HG03135 (cell line): Measurements from ENCODE around the gene ZNF581.

Experiments used
- ATAC-seq: cut with Tn5 transposase; IDR thresholded peaks from one replicate; pipeline ENCODE4 v1.9.1; 2021; ENCODE audit warnings: mild to moderate bottlenecking, moderate library complexity; ENCODE audit not compliant: unreplicated experiment

Gene ZNF581

DNA sequence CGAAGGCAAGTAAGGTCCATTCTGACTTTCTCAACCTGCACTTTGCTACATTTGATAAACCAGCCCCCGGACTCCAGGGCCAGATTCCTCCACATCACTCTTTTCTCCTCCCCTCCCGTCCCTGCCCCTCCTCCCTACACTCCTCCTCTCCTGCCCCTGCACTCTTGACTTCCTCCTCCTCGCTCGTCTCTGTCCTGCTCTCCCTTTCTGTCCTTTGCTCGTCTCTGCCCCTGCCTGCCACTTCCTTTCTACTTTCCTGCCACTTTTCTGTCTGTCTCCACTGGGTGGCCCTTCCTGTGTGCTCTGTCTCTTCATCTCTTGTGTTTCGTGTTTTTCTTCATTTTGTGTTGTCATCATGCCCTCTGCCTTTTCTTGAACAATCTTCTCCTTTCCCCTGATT is 18.4 kb downstream of the ZNF581 start:
- ATAC-seq: no peak

DNA sequence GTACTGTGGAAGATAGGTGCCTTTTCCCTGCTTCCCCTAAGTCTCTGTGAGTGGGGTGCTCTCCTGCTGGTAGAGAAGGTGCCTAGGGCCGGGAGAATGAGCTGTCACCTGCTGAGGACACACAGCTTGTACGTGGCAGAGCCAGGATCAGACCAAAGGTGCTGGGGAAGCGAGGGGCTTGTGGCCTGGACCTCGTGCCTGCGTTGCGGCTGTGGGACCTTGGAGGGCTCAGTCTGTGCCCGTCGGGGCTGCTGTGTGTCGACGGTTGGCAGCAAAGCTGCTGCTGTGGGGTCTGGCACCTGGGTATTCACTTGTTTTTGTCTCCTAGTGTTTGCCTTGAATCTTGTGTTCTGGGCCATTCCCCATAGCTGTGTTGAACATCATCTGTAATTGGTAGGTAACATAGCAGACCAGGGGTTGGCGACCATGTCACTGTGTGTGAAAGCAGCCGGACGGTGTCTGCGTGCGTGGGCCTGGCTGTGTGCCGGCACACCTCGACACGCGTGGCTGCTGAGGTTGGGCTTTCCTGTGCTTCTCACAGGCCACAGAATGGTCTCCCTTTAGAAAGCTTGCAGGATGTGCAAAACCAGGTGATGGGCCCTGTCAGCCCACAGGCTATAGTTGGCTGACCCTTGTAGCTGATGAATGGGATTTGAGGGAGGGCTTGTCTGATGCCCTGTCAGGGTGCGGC is 20.5 kb downstream of the ZNF581 start:
- no peak for ATAC-seq

DNA sequence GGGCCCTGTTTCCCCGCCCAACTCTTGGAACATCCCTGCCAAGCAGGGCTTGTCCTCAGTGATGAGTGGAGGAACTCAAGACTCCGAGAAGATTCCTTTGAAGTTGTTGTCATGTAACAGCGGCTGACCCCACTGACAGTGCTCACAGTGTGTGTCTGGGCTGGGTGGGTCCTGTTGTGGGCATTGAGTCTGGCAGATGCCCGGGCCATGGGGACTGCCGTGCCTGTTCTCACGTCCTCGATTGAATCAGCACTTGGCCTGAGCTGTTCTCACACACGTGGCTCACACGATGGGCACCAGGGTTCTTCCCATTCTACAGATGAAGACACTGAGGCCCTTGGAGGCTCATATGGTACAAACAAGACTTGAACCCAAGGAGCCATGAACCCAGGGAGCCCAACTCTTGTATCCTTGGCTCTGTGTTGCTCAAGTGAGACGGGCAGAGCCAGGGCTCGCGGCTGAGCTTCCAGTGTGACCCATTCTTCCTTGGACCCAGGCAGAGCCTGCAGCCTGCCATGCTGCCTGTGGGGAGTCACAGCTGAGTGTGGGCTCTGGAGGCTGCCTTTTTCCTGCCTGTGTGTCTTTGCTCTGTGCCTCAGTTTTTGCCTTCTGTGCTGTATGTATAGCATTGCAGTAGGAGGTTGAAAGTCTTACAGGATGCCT is 23.0 kb downstream of the ZNF581 start:
- ATAC-seq: no peak

DNA sequence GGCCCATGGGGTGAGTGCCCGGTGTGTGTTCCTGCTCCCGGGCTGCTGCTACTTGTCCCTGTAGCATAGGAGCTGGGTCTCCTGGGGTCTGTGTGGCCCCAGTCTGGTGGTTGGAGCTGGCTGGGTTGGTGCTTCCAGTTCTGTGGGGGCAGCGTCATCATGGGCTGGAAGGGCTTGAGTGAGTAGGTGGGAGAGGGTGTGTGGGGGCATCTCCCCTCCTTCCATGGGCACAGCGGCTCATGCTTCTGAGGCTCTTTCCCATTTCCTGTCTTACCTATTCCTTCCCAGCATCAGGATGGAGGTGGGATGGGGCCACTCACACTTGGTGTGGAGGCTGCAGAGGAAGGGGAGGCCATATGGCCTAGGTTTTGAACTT is 23.5 kb downstream of the ZNF581 start:
- no peak for ATAC-seq

DNA sequence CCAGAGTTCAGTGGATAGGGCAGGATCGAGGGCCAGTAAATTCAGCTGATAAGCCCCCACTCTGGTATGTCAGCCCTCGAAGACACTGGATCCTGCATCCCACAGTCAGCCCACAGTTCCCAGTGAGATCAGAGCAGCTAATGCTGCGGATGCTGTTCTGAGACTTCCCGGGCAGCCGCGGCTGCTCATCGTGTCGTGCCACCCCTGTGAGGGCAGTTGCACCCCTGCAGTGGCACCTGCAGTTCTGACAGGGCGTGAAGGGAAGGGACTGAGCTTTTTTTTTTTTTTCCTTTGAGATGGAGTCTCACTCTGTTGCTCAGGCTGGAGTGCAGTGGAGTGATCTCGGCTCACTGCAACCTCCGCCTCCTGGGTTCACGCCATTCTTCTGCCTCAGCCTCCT is 24.1 kb downstream of the ZNF581 start:
- no peak for ATAC-seq

DNA sequence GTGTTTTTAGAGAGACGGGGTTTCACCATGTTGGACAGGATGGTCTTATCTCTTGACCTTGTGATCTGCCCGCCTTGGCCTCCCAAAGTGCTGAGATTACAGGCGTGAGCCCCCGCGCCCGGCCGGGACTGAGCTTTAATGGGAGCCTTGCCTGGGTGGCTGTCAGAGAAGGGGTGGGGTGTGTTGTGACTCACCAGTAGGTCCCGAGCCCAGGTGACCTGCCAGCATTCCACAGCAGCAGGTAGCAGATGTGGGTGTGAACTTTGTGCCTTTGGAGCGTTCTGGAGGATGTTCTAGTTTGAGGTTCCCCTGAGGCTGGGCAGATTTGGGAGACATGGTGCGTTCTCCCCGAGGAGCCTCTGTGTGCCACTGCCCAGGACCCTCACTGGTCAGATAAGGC is 24.5 kb downstream of the ZNF581 start:
- ATAC-seq: no peak

DNA sequence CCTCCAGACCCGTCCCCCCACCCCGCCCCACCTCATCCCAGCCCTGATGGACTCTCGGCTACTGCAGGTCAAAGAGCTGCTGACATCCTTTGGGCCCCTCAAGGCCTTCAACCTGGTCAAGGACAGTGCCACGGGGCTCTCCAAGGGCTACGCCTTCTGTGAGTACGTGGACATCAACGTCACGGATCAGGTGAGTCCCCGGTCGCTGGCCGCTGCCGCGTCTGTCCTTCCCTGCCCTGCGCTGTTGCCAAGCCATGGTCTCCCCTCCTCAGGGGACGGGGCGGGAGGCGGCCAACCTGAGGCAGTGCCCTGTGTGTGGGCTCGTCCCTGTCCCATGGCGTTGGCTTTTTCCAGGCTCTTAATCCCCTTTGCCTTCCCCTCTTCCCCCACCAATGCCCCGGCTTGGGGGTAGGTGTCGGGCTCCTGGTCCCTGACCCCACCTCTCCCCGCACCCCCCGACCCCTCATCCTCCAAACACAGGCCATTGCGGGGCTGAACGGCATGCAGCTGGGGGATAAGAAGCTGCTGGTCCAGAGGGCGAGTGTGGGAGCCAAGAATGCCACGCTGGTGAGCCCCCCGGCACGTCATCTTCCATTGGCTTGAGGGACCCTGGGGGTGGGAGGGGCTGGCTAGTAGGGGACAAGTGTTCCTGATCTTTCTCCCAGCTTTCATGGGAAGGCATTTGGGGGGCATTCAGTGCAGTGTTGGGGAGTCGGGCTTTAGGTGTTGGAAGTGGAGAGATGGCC is 25.3 kb downstream of the ZNF581 start:
- no peak for ATAC-seq

DNA sequence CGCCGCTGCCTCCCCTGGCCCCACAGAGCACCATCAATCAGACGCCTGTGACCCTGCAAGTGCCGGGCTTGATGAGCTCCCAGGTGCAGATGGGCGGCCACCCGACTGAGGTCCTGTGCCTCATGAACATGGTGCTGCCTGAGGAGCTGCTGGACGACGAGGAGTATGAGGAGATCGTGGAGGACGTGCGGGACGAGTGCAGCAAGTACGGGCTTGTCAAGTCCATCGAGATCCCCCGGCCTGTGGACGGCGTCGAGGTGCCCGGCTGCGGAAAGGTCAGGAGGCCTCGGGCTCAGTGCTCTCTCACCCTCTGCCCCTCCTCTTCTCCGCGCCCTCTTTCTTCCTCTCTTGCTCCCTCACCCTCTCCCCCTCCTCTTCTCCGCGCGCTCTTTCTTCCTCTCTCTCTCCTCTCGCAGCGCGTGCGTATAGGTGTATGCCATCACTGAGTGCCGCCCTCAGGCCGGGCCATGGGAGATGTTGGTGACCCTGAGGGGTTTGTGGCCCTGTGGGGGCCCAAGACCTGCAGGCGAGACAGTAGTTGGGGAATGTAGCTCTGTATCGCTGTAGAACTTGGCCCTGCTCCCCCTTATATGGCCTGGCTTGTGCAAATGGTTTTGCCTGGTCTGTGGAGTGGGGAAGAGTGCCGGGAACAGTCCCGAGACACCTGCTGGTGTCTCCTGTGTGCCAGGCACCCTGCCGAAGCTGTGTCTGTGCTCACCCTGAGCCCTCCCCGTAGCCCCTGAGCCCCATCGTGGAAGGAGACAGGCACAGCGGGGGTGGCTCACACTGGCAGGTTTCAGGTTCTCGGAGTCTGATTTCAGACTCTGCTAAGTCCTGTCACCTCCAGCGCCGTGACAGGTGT is 26.2 kb downstream of the ZNF581 start:
- ATAC-seq: no peak

DNA sequence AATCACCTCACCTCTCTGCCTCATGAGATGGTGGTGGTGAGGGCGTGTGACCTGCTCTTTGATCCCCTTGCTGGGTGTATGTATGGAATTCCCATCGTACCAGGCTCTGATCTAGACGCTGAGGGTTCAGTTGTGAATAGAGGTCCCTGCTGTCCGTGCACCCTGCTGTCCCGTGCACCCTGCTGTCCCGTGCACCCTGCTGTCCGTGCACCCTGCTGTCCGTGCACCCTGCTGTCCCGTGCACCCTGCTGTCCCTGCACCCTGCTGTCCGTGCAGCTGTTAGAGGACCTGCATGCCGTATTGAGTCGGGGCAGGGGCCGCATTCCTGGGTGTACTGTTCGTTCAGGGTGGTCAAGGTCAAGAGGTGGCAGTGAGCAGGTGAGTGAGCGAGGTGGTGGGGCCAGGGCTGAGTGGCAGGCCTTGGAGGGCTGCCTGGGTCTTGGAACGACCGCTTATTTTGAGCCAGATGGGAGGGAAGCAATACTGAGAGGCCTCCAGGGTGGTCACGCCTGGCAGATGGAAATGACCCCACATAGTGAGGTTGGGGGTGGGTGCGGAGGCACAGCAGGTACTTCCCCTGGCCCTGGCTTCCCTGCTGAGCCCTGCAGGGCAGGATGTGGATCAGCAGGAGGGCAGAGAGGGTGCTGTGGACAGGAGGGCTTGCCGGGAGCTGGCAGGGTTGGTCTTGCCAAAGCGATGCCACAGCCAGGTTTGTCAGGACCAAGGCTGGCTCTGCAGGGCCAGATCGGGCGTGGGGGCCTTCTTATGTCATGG is 27.0 kb downstream of the ZNF581 start:
- ATAC-seq: no peak

DNA sequence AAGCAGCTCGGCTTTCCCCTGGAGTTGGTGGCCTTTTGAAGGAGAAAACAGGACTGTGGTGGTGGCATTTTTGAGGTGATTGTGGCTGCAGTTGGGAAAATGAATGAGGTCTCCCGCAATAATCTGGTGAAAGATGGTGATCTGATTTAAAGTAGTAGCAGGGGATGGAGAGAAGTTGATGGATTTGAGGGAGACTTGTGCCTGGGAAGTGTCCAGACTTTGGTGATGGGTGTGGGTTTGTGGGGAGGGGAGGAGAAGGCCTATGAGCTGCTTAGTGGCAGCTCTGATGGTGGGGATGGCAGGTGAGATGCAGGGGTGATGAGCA is 27.6 kb downstream of the ZNF581 start:
- ATAC-seq: no peak

DNA sequence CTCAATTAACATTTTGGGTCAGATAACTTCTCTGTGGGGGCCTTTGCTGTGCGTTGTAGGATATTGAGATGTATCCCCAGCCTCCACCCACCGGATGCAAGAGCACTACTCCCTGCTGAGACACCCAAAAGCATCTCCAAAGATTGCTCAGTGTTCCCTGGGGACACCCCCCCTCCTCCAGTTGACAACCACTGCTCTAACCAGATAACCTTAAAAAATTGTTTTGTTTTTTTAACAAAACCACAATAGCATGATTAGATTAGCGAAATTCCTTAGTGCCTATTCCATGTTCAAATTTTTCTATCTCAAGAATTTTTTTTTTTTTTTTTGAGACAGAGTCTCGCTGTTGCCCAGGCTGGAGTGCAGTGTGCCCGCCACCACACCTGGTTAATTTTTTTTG is 29.0 kb downstream of the ZNF581 start:
- ATAC-seq: no peak

DNA sequence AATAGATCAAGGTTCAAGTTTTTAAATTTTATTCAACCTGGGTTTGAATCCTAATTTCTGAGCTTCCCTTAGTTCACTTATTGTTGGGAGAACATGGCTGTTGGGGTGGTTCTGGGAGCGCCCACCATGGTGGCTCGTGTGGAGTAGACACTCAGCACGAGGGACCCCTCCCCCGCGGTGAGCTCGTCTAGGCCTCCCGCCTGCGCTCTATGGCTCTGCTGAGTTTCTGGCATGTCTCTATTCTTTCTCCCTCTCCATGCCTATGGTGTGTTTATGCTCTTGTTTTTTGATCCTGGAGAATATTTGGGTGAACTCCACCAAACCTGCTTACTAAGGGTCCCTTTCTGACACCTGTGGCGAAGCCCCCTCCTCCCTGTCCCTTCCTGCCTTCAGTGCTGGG is 30.0 kb downstream of the ZNF581 start:
- no peak for ATAC-seq

DNA sequence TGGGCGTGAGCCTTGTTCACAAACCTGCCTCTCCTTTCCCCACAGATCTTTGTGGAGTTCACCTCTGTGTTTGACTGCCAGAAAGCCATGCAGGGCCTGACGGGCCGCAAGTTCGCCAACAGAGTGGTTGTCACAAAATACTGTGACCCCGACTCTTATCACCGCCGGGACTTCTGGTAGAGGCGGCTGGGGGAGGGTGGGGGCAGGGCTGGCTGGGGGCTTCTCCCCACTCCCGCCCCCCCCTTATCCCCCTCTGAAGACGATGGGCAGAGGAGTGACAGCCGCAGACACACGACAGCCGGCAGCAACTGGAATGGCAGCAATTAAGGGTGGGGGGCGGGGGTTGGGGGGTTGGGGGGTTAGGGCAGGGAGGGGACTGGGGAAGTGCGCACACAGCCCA is 30.4 kb downstream of the ZNF581 start:
- ATAC-seq: no peak

DNA sequence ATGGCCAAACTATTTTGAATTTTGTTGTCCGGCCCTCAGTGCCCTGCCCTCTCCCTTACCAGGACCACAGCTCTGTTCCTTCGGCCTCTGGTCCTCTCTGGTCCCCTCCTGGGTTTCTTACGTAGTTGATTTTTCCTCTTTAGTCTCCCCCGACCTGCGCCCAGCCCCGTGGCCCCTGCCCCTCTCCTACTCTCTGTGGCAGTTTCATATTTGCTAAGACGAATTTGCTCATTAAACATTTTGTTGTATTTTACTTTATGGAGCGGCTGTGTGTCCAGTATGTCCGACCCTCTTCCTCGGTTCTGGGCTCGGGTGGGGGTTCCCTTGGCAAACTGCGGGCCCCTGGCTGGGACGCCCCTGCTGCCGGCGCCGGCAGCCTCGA is 31.0 kb downstream of the ZNF581 start:
- ATAC-seq: no peak

DNA sequence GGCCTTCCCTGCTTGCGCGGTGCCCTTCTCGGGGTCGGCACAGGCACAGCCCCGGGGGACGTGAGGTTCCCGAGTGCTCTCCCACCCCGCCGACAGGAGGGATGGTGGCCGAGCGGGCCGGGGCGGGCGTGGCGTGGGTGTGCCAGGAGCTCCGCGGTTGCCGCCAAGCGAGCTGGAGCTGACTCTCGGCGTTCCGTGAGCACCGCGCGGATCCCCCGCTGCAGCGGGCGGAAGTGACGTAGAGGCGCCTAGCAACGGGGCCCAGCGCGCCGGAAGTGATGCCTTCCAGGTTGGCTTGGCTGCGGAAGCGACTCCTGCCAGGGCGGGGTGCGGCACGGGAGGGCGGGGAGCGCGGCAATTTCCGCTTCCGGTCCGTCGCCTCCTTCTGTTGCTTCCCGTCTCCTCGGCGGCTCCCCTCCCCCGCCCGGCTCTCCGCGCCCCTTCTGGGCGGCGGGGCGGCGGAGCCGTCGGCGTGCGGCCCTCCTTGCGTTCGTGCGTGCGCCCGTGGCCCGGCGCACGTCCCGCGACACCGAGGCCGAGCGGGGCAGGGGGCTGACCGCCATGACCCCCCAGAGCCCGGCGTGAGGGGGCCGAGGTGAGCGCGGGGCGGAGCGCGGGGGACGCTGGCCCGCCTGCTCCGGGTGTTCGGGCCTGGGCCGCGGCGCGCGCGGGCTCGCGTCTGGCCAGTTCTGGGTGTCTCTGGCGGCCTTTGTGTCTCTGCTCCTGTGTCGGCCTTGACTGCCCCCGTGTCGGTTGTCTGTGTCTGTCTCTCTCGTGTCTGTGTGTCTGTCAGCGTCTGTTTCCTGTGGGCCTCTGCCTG is 31.6 kb downstream of the ZNF581 start, which contains the start of gene EPN1:
TSS of gene EPN1 (plus strand) at position 386 of the 820 bp plus-strand sequence. CDS start 3,402 bp downstream, outside the sequence.
- peak; percentile 61 for ATAC-seq

DNA sequence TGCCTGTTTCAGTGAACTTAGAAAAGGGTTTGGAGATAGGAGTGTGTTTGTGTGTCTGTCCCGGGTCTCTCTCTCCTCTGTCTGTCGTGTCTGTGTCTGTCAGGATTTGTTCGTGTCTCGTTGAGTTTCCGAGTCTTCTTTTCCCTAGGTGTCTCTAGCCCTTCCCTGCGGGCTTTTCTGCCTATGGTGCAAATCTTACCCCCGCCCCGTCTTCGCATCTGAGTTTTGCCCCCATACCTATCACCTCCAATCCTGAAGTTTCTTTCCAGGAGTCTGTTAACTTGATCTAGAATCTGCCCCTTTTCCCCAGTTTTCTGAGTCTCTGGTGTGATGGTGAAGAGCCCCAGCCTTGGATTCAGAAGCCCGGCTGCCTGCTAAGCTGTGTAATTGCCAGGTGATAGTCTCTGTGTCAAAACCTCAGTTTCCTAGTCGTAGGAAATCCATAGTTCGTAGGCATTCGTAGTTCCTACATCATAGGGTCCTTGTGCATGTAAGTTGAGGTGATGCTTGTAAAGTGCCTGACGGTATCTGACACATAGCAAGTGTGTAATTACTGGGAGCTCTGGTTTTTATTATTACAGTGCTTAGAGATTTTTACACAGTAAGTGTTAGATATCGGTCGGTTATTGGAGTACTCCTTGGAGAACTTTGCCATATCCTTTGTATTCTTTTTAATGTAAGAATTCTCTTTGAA is 32.4 kb downstream of the ZNF581 start:
- no peak for ATAC-seq

DNA sequence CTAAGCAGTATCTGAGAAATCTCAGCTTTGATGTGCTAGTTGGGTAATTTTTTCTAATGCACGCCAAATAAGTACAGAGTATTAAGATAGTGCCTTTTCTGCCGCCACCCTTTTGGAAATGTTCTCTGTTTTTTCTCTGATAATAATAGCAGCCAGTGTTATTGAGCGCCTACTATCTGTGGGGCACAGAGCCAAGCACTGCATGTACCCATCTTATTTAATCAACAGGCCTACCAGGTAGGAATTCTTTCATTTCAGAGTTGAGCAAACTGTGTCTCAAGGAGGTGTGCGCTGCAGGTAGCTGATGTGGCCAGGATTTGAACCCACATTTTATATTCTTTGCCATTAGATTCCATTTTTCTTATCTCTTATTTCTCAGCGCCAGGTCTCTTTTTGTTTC is 32.9 kb downstream of the ZNF581 start:
- no peak for ATAC-seq

DNA sequence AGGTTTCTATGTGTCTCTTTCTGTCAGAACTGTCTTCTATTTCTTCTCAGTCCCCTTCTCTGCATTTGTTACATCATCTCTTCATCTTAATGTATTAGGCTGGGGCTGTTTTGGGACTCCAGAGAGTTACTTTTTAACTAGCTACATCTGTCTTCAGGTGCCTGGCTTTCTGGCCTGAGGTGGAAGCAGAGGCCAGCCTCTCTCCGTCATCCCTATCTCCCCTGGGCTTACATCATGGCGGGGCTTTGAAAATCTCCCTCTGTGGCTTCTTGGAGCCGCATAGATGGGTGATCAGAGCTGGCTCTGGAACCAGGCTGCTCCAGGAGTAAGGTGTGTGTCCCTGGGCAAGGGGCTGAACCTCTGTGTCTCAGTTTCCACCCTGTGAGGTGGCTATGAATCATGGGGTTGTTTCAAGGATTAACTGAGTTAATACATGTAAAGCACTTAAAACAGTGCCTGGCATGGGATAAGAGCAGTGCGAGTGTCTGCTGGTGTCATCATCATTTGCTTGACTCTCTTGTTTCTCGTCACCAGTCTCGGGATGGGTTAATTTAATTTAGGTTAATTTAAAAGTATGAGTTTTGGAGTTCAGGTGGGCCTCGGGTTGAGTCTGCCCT is 33.5 kb downstream of the ZNF581 start:
- no peak for ATAC-seq

DNA sequence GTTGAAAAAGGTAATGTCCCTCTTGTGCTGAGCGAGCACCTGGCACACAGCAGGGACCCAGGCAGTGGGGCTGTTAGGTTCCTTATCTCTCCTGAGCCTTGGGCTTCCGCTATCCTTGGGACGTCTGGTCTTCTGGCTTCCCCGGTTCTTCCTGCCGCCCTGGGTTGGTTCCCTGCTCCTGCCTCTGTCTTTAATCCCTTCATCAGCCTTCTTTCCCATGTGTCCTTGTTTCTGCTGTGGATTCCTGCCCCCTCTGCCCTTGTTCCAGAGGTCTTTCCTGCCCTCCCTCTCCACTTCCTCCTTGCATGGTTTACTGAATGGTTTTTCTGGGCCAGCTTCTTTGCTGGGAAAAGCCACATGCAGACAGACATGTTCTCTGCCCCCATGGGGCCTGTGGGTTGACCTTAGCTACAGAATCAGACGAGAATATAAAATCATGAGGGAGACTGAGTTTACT is 34.2 kb downstream of the ZNF581 start:
- ATAC-seq: no peak
